Adrenal gland (tissue), 5 donors: ENCODE results near the gene MFRP.

ENCODE experiments used
- CTCF ChIP-seq, 6 experiments: fragments of 450-650 bp in 4 of 6; fragments of 200-600 bp in 2 of 6; sonication (generic) in 1 of 6; IDR thresholded peaks; 1 replicate in 5 of 6; 2 replicates in 1 of 6; pipeline versions ENCODE4 v1.5.1 to v1.8.0; 2016 to 2021; ENCODE audit warnings: antibody characterized with exemption in 6 of 6, mild to moderate bottlenecking in 2 of 6, moderate library complexity in 1 of 6
- POLR2A ChIP-seq, 2 donors: fragments of 450-650 bp; IDR thresholded peaks; one replicate each; pipeline ENCODE4 v1.6.1; 2017; ENCODE audit warnings: antibody characterized with exemption in 2 of 2, mild to moderate bottlenecking in 2 of 2, moderate library complexity in 1 of 2
- donor health status: DM: no; HTN: no; CAD: no.

DNA sequence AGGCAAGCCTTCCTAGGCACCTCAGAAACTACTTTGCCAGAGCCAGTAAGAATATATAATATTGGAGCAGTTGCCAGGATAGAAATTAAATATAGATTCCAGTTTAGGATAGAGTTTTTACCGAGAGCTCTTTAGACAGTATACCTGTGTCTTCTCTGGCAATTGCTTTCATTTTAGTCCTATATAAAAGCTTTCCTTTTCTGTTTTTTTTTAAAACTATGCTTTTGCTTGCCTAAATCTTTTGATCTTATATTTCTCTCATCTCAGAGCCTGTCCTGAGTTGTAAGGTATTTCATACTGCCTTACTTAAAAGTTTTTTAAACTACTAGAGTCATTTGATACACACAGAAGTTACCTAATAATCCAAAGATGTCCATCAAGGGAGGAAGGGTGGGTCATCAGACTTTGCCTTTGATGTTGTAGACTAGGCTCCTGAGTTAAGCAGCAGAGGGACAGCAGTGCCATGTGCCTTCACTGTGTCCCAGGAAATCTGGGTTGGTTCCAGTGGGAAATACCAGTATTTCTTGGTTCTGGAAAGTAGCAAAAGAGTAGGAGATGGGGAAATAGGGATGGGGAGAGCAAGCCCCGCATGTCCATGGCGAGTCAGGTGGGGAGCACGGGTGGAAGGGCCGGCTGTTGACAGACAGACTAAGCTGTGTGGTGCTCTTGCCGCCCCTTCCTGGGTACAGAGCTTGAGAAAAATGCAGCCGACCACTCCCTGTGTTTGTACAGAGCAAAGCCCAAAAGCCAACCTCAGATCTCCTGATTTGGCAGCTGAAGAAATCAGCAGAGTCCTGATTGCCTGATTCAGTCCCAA is 40.7 kb downstream of the MFRP start:
- no peak for TF ChIP-seq POLR2A (IDR thresholded peaks at IDR 0.05)
- TF ChIP-seq CTCF (IDR thresholded peaks at IDR 0.05) = no peak
